ENCODE measurements around the gene GRID1.

GRCh38 chr10:86027346-86027745 lies 339.2 kb downstream of the GRID1 start:
- TF ChIP-seq ZNF121 (CRISPR knock-in tag; IDR thresholded peaks at IDR 0.05): no peak
- TF ChIP-seq, protein P1, sequence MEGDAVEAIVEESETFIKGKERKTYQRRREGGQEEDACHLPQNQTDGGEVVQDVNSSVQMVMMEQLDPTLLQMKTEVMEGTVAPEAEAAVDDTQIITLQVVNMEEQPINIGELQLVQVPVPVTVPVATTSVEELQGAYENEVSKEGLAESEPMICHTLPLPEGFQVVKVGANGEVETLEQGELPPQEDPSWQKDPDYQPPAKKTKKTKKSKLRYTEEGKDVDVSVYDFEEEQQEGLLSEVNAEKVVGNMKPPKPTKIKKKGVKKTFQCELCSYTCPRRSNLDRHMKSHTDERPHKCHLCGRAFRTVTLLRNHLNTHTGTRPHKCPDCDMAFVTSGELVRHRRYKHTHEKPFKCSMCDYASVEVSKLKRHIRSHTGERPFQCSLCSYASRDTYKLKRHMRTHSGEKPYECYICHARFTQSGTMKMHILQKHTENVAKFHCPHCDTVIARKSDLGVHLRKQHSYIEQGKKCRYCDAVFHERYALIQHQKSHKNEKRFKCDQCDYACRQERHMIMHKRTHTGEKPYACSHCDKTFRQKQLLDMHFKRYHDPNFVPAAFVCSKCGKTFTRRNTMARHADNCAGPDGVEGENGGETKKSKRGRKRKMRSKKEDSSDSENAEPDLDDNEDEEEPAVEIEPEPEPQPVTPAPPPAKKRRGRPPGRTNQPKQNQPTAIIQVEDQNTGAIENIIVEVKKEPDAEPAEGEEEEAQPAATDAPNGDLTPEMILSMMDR (IDR thresholded peaks at IDR 0.05): no peak
- no peak for TF ChIP-seq ZNF232 (CRISPR knock-in tag; IDR thresholded peaks at IDR 0.05)
- no peak for TF ChIP-seq CREB1 (CRISPR knock-in tag; IDR thresholded peaks at IDR 0.05)
- no peak for TF ChIP-seq TEAD4 (CRISPR knock-in tag; IDR thresholded peaks at IDR 0.05)

Data from WTC11 (cell line).